ENCODE data around the gene SPO11. TPM values are rescaled to one million over a fixed set of nuclear protein-coding genes. Genes with fewer than 3 reads are reported as not detected.

Gene SPO11
- total and polyA plus RNA-seq, 2 donors (not counting 1 experiment from before 2014, with no cell fraction given), result not detected

- Mint-ChIP-seq H3K4me1 (no peaks in the 10 kb centered on the region), H3K9me3 (ENCODE audit: insufficient read depth) (no peaks in the 10 kb centered on the region), H3K27me3 (peaks cover 30% of the 10 kb centered on the region), H3K4me3 (no peak overlapping the region), H3K27ac (no peak overlapping the region)
- no peak for ATAC-seq (ENCODE audit: low read depth)
- no peaks in the 10 kb centered on the region for H3K4me1 ChIP-seq (ENCODE audit: control insufficient read depth in 2 of 2, insufficient read depth in 2 of 2, low read length in 2 of 2)
- DNase-seq, result no peak
- H3K27ac ChIP-seq (ENCODE audit: low read length in 2 of 2), result no peak overlapping the region
- H3K9me3 ChIP-seq (ENCODE audit: control extremely low read depth in 1 of 3, control insufficient read depth in 2 of 3, insufficient read depth in 1 of 3, low read length in 2 of 3), result peaks cover 0 to 4% (median 0%) of the 10 kb centered on the region in 3 donors
- H3K79me2 ChIP-seq (ENCODE audit: control insufficient read depth, insufficient read depth, low read length), result no peaks in the 10 kb centered on the region
- intact Hi-C loops (cut with micrococcal nuclease), result no loop called here
- no peak overlapping the region for H3K4me3 ChIP-seq (ENCODE audit: control extremely low read depth in 1 of 5, extremely low read depth in 1 of 5, insufficient read depth in 1 of 5, low read depth in 2 of 5, low read length in 4 of 5)
- H3K27me3 ChIP-seq (replicated peaks in 1 of 4; ENCODE audit: control extremely low read depth in 1 of 4, control insufficient read depth in 3 of 4, insufficient read depth in 4 of 4, low read length in 3 of 4), result peaks cover 0 to 8% (median 0%) of the 10 kb centered on the region in 4 experiments
- H3K9ac ChIP-seq (ENCODE audit: low read length), result no peak overlapping the region
- H4K20me1 ChIP-seq (ENCODE audit: control insufficient read depth, insufficient read depth, low read length, poor library complexity, severe bottlenecking), result no peaks in the 10 kb centered on the region
- POLR2A ChIA-PET, result no interaction called here
- no peak overlapping the region for H3K4me2 ChIP-seq (replicated peaks; ENCODE audit: low read depth, low read length, poor library complexity, severe bottlenecking)
- 78% methylated on average over 4 of the region's 7 CpGs for WGBS (ENCODE audit: insufficient coverage)
- H3K36me3 ChIP-seq (replicated peaks in 1 of 2; ENCODE audit: control extremely low read depth in 1 of 2, control insufficient read depth in 1 of 2, extremely low read depth in 1 of 2, insufficient read depth in 2 of 2, low read length in 1 of 2), result no peaks in the 10 kb centered on the region
- TF ChIP-seq EZH2 (IDR thresholded peaks at IDR 0.05; ENCODE audit: borderline replicate concordance, insufficient read depth, low read depth, low read length, poor library complexity, severe bottlenecking) (no peak), CTCF (IDR thresholded peaks at IDR 0.05) (no peak)
- CTCF ChIA-PET, result no interaction called here
- H2AFZ ChIP-seq (ENCODE audit: insufficient read depth, low read depth, low read length, poor library complexity, severe bottlenecking), result no peak overlapping the region
Observed at GRCh38 chr20:57293995-57294394, 35.6 kb upstream of the SPO11 start.

DNA sequence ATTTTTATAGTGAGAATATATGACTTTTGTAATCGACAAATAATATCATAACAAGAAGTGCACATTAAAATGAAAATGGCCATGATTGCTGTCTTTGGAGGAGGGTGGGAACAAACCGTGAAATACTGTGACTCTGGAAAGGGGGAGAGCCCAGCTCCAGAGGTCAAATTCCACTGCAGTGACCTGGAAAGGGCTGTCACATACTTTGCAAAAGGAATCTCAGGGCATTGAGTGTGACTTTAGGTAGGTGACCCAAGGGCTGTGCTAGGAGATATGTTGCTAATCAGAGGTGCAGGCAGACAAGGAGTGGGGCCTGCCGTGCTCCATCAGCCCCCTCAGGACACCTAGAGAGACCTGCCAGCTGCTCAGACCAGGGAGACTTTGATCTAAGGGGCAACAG lies 35.1 kb upstream of the SPO11 start:
- no peaks in the 10 kb centered on the region for H4K20me1 ChIP-seq (ENCODE audit: control insufficient read depth, insufficient read depth, low read length, poor library complexity, severe bottlenecking)
- no peak overlapping the region for H3K9ac ChIP-seq (ENCODE audit: low read length)
- intact Hi-C loops (cut with micrococcal nuclease), result no loop called here
- peaks cover 30% of the 10 kb centered on the region for H3K27me3 Mint-ChIP-seq
- no peak overlapping the region for H3K27ac ChIP-seq (ENCODE audit: low read length in 2 of 2)
- ChIA-PET POLR2A (no interaction called here), CTCF (no interaction called here)
- TF ChIP-seq EZH2 (IDR thresholded peaks at IDR 0.05; ENCODE audit: borderline replicate concordance, insufficient read depth, low read depth, low read length, poor library complexity, severe bottlenecking) (no peak), CTCF (IDR thresholded peaks at IDR 0.05) (no peak)
- H3K79me2 ChIP-seq (ENCODE audit: control insufficient read depth, insufficient read depth, low read length), result no peaks in the 10 kb centered on the region
- H2AFZ ChIP-seq (ENCODE audit: insufficient read depth, low read depth, low read length, poor library complexity, severe bottlenecking), result no peak overlapping the region
- H3K9me3 Mint-ChIP-seq (ENCODE audit: insufficient read depth), result no peaks in the 10 kb centered on the region
- 84% methylated on average over 2 of the region's 3 CpGs for WGBS (ENCODE audit: insufficient coverage)
- no peak overlapping the region for H3K27ac Mint-ChIP-seq
- H3K9me3 ChIP-seq (ENCODE audit: control extremely low read depth in 1 of 3, control insufficient read depth in 2 of 3, insufficient read depth in 1 of 3, low read length in 2 of 3), result peaks cover 0 to 4% (median 0%) of the 10 kb centered on the region in 3 donors
- H3K4me2 ChIP-seq (replicated peaks; ENCODE audit: low read depth, low read length, poor library complexity, severe bottlenecking), result no peak overlapping the region
- peaks cover 0 to 8% (median 0%) of the 10 kb centered on the region in 4 experiments for H3K27me3 ChIP-seq (replicated peaks in 1 of 4; ENCODE audit: control extremely low read depth in 1 of 4, control insufficient read depth in 3 of 4, insufficient read depth in 4 of 4, low read length in 3 of 4)
- H3K4me3 Mint-ChIP-seq, result no peak overlapping the region
- H3K4me1 ChIP-seq (ENCODE audit: control insufficient read depth in 2 of 2, insufficient read depth in 2 of 2, low read length in 2 of 2), result no peaks in the 10 kb centered on the region
- ATAC-seq (ENCODE audit: low read depth), result no peak
- no peak overlapping the region for H3K4me3 ChIP-seq (ENCODE audit: control extremely low read depth in 1 of 5, extremely low read depth in 1 of 5, insufficient read depth in 1 of 5, low read depth in 2 of 5, low read length in 4 of 5)
- no peak for DNase-seq
- no peaks in the 10 kb centered on the region for H3K36me3 ChIP-seq (replicated peaks in 1 of 2; ENCODE audit: control extremely low read depth in 1 of 2, control insufficient read depth in 1 of 2, extremely low read depth in 1 of 2, insufficient read depth in 2 of 2, low read length in 1 of 2)
- H3K4me1 Mint-ChIP-seq, result no peaks in the 10 kb centered on the region
